ENCODE results near the gene LCN12.
A peak's percentile ranks its signal among the peaks of the same experiment; 100 is the strongest.

LCN12 gene

DNA sequence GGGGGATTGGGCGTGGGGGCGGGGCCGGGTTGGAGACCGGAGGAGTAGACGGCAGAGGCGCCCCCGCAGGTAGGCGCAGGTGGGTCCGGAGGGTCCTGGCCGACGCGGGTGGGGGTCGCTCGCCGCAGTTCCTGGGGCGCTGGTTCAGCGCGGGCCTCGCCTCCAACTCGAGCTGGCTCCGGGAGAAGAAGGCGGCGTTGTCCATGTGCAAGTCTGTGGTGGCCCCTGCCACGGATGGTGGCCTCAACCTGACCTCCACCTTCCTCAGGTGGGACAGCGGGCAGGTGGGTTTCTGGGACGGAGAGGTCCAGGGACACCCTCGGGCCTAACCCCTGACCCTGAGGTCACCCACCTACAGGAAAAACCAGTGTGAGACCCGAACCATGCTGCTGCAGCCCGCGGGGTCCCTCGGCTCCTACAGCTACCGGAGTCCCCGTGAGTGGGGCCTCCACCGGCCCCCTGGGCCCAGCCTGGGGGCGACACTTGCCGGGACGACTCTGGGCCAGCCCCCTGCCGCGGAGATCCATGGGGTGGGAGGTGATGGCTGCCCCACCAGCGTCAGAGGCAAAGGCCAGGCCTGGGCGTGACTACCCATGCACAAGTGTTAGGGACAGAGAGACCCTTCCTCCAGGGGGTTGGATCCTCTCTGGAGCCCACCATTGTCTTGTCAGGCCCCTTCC, 26.9 kb downstream of the LCN12 start:
- no peaks in the 10 kb centered on the region for H3K36me3 Mint-ChIP-seq (ENCODE audit: low read depth)
- no peak overlapping the region for H3K4me3 Mint-ChIP-seq
- DNase-seq, result no peak
- TF ChIP-seq, protein P1, sequence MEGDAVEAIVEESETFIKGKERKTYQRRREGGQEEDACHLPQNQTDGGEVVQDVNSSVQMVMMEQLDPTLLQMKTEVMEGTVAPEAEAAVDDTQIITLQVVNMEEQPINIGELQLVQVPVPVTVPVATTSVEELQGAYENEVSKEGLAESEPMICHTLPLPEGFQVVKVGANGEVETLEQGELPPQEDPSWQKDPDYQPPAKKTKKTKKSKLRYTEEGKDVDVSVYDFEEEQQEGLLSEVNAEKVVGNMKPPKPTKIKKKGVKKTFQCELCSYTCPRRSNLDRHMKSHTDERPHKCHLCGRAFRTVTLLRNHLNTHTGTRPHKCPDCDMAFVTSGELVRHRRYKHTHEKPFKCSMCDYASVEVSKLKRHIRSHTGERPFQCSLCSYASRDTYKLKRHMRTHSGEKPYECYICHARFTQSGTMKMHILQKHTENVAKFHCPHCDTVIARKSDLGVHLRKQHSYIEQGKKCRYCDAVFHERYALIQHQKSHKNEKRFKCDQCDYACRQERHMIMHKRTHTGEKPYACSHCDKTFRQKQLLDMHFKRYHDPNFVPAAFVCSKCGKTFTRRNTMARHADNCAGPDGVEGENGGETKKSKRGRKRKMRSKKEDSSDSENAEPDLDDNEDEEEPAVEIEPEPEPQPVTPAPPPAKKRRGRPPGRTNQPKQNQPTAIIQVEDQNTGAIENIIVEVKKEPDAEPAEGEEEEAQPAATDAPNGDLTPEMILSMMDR (IDR thresholded peaks at IDR 0.05), result no peak
- no peak overlapping the region for H3K27ac Mint-ChIP-seq
- H3K4me1 Mint-ChIP-seq, result peaks cover 13% of the 10 kb centered on the region
- peaks cover 29% of the 10 kb centered on the region for H3K27me3 Mint-ChIP-seq (ENCODE audit: low read depth, poor library complexity)
- no peaks in the 10 kb centered on the region for H3K9me3 Mint-ChIP-seq

DNA sequence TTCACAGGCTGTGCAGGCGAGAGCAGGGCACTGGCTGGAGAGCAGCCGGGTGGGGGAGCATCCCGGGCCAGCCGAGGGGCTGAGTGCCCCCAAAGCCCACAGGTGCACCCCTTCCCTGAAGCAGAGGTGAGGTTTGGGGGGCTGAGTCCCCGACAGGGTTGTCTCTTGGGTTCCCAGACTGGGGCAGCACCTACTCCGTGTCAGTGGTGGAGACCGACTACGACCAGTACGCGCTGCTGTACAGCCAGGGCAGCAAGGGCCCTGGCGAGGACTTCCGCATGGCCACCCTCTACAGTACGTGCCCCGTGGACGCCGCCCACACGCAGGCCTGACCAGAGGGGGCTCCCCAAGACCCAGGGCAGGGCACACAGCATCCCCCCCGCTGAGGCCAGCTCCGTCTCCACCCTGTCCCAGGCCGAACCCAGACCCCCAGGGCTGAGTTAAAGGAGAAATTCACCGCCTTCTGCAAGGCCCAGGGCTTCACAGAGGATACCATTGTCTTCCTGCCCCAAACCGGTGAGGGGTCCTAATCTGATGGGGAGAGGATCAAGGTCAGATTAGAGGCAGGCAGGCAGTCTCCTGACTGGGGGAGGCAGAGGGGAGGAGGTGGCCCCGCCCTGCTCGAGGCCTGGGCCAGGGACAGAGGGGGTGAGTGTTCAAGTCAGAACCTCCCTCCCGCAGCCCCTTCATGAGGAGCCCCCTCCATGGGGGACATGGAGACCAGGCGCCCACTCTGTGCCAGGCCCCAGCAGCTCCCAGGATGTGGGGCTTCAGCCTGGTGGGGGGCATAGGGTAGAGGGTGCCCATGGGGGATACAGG, 27.9 kb downstream of the LCN12 start:
- Mint-ChIP-seq H3K27ac (no peak overlapping the region), H3K9me3 (no peaks in the 10 kb centered on the region), H3K36me3 (ENCODE audit: low read depth) (no peaks in the 10 kb centered on the region), H3K4me3 (no peak overlapping the region), H3K4me1 (peaks cover 15% of the 10 kb centered on the region), H3K27me3 (ENCODE audit: low read depth, poor library complexity) (peaks cover 24% of the 10 kb centered on the region)
- DNase-seq, result no peak
- TF ChIP-seq, protein P1 (IDR thresholded peaks at IDR 0.05), result no peak

GRCh38 chr9:136980669-136981478, 28.8 kb downstream of the LCN12 start:
- Mint-ChIP-seq H3K4me3 (no peak overlapping the region), H3K27me3 (ENCODE audit: low read depth, poor library complexity) (peaks cover 20% of the 10 kb centered on the region), H3K36me3 (ENCODE audit: low read depth) (no peaks in the 10 kb centered on the region), H3K4me1 (peaks cover 10% of the 10 kb centered on the region), H3K9me3 (no peaks in the 10 kb centered on the region), H3K27ac (no peak overlapping the region)
- DNase-seq, result peak; percentile 3
- TF ChIP-seq, protein P1 (IDR thresholded peaks at IDR 0.05), result no peak

DNA sequence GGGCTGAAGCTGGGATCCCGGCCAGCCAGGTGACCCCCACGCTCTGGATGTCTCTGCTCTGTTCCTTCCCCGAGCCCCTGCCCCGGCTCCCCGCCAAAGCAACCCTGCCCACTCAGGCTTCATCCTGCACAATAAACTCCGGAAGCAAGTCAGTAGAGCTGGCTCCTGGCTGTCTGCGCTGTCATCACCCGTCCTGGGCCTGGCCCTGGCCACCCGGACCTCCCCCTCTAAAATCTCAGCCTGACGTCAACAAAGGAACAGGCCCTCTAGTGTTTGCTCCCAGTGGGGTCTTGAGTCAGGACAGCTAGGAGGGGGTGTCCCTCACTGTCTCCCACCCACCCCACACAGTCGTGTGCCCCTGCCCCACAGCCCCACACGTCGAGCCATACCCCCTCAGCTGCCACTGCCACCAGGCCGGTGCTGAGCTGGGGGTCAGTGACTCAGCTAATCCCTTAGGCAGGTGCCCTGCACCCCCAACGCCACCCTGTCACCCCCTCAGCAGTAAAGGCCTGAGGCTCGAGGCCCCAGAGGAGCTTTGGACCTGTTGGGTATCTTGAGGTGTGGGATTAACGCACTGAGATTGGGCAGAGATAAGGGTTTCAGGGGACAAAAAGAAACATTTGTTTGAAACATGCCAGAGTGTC, 29.6 kb downstream of the LCN12 start:
- no peak overlapping the region for H3K4me3 Mint-ChIP-seq
- H3K36me3 Mint-ChIP-seq (ENCODE audit: low read depth), result no peaks in the 10 kb centered on the region
- H3K27ac Mint-ChIP-seq, result no peak overlapping the region

More for the DNA sequence above, 29.6 kb downstream of the LCN12 start:
- Mint-ChIP-seq H3K4me1 (peaks cover 15% of the 10 kb centered on the region), H3K27me3 (ENCODE audit: low read depth, poor library complexity) (peaks cover 22% of the 10 kb centered on the region), H3K9me3 (no peaks in the 10 kb centered on the region)
- TF ChIP-seq, protein P1 (IDR thresholded peaks at IDR 0.05), result no peak
- DNase-seq, result peak; percentile 7
